Osteoblast (primary cell): ENCODE results near the gene ALOX15. TPM values are rescaled to one million over a fixed set of nuclear protein-coding genes. Genes with fewer than 3 reads are reported as not detected.
"Not testable (repeated sequence)": the region's sequence is repeated elsewhere in the genome, so short reads cannot be mapped to it uniquely, and the experiment has no call there.

Source experiments
- DNase-seq: peaks from one replicate; pipeline ENCODE4 v3.0.0; 2011; ENCODE audit warnings: low spot score, mixed read lengths; ENCODE audit not compliant: insufficient read length; ENCODE audit errors: missing footprints
- H2AFZ ChIP-seq: 2 replicates; pipeline ENCODE4 v1.6.0; 2011; ENCODE audit warnings: mild to moderate bottlenecking, low read length
- H3K27ac ChIP-seq: 2 replicates; pipeline ENCODE4 v1.5.1; 2011; ENCODE audit warnings: mild to moderate bottlenecking, low read depth, low read length, moderate library complexity
- H3K27me3 ChIP-seq: 2 replicates; pipeline ENCODE4 v1.6.0; 2012; ENCODE audit warnings: mild to moderate bottlenecking, control low read depth, inconsistent platforms, low read length, moderate library complexity; ENCODE audit not compliant: insufficient read depth
- H3K36me3 ChIP-seq: 2 replicates; pipeline ENCODE4 v1.5.1; 2011; ENCODE audit warnings: mild to moderate bottlenecking, low read length, control low read depth, moderate library complexity; ENCODE audit not compliant: insufficient read depth
- H3K4me1 ChIP-seq: 2 replicates; pipeline ENCODE4 v1.5.1; 2011; ENCODE audit warnings: mild to moderate bottlenecking, low read length, control low read depth, moderate library complexity; ENCODE audit not compliant: insufficient read depth
- H3K4me2 ChIP-seq: 2 replicates; pipeline ENCODE4 v1.6.0; 2011; ENCODE audit warnings: mild to moderate bottlenecking, low read length; ENCODE audit not compliant: insufficient read depth
- H3K4me3 ChIP-seq: fragments of 200-600 bp; sonication (generic); 3 replicates; pipeline ENCODE4 v1.5.1; 2012; ENCODE audit warnings: mild to moderate bottlenecking, low read length, inconsistent platforms; ENCODE audit not compliant: insufficient read depth
- H3K79me2 ChIP-seq: 2 replicates; pipeline ENCODE4 v1.6.0; 2012; ENCODE audit warnings: mild to moderate bottlenecking, low read length, control low read depth, inconsistent platforms; ENCODE audit not compliant: insufficient read depth
- H3K9me3 ChIP-seq: 2 replicates; pipeline ENCODE4 v1.5.1; 2011; ENCODE audit warnings: low read depth, low read length, control low read depth
- H4K20me1 ChIP-seq: 2 replicates; pipeline ENCODE4 v1.6.0; 2012; ENCODE audit warnings: mild to moderate bottlenecking, low read length, control low read depth; ENCODE audit not compliant: insufficient read depth
- CTCF ChIP-seq: IDR thresholded peaks from 2 replicates; pipeline ENCODE4 v1.5.1; 2011; ENCODE audit warnings: mild to moderate bottlenecking, low read depth, low read length, moderate library complexity; ENCODE audit errors: extremely low read depth
- total RNA-seq: library from RNA; depleted of rRNA; stranded (reverse); fragments of >200 nt; gene quantifications from 2 replicates; pipeline ENCODE4 v1.2.3, GENCODE V29; 2012

Gene ALOX15
- total RNA-seq, 1 donor, result not detected

- H3K27ac ChIP-seq, result no peak overlapping the region
- H3K9me3 ChIP-seq, result no peaks in the 10 kb centered on the region
- no peaks in the 10 kb centered on the region for H3K36me3 ChIP-seq
- no peaks in the 10 kb centered on the region for H3K4me1 ChIP-seq
- H3K4me3 ChIP-seq, result no peak overlapping the region
- no peak overlapping the region for H3K4me2 ChIP-seq
- no peaks in the 10 kb centered on the region for H3K79me2 ChIP-seq
- no peak for DNase-seq
- H4K20me1 ChIP-seq, result no peaks in the 10 kb centered on the region
- no peak for TF ChIP-seq CTCF
- H2AFZ ChIP-seq, result no peak overlapping the region
- H3K27me3 ChIP-seq, result peaks cover 20% of the 10 kb centered on the region
Observed at GRCh38 chr17:4664230-4664629, 22.8 kb upstream of the ALOX15 start.

GRCh38 chr17:4663711-4664110 is 22.2 kb upstream of the ALOX15 start:
- Histone ChIP-seq H3K4me3 (no peak overlapping the region), H3K9me3 (no peaks in the 10 kb centered on the region), H3K79me2 (no peaks in the 10 kb centered on the region), H3K27ac (no peak overlapping the region), H3K36me3 (no peaks in the 10 kb centered on the region), H4K20me1 (no peaks in the 10 kb centered on the region), H2AFZ (no peak overlapping the region), H3K4me2 (no peak overlapping the region), H3K4me1 (no peaks in the 10 kb centered on the region), H3K27me3 (peaks cover 20% of the 10 kb centered on the region)
- TF ChIP-seq CTCF, result no peak
- DNase-seq, result no peak

- no peak overlapping the region for H3K4me2 ChIP-seq
- H3K36me3 ChIP-seq, result no peaks in the 10 kb centered on the region
- no peaks in the 10 kb centered on the region for H4K20me1 ChIP-seq
- H3K79me2 ChIP-seq, result no peaks in the 10 kb centered on the region
- H3K4me1 ChIP-seq, result peaks cover 4% of the 10 kb centered on the region
- H2AFZ ChIP-seq, result no peak overlapping the region
- no peak overlapping the region for H3K27ac ChIP-seq
- no peaks in the 10 kb centered on the region for H3K9me3 ChIP-seq
- peak; percentile 92 for DNase-seq
- H3K27me3 ChIP-seq, result peaks cover 5% of the 10 kb centered on the region
- no peak overlapping the region for H3K4me3 ChIP-seq
- TF ChIP-seq CTCF, result no peak
Observed at GRCh38 chr17:4658478-4659305, 17.2 kb upstream of the ALOX15 start.

- Histone ChIP-seq H3K36me3 (no peaks in the 10 kb centered on the region), H2AFZ (no peak overlapping the region), H3K4me2 (no peak overlapping the region), H4K20me1 (no peaks in the 10 kb centered on the region), H3K4me1 (peaks cover 4% of the 10 kb centered on the region), H3K27ac (no peak overlapping the region), H3K4me3 (no peak overlapping the region), H3K79me2 (no peaks in the 10 kb centered on the region), H3K9me3 (no peaks in the 10 kb centered on the region), H3K27me3 (no peaks in the 10 kb centered on the region)
- no peak for DNase-seq
- no peak for TF ChIP-seq CTCF
Observed at GRCh38 chr17:4657678-4658077, 16.2 kb upstream of the ALOX15 start.

GRCh38 chr17:4655933-4656332 is 14.5 kb upstream of the ALOX15 start:
- H3K4me1 ChIP-seq, H3K27me3 ChIP-seq, H3K27ac ChIP-seq, H3K9me3 ChIP-seq, H3K79me2 ChIP-seq, H2AFZ ChIP-seq, H4K20me1 ChIP-seq, H3K4me3 ChIP-seq, H3K4me2 ChIP-seq, DNase-seq, H3K36me3 ChIP-seq: not testable (repeated sequence)
